Activated CD8-positive, alpha-beta memory T cell treated with anti-CD3 and anti-CD28 coated beads for 48 hours (primary cell): ENCODE data around the gene GSTO2.

ENCODE experiments used
- DNase-seq, 3 experiments: peaks; one replicate each; pipeline ENCODE4 v3.0.0-alpha.2; 2020; ENCODE audit warnings: low read depth in 2 of 3, low spot score in 2 of 3

The GSTO2 gene

GRCh38 chr10:104307576-104308438 lies 38.8 kb downstream of the GSTO2 start:
- DNase-seq: no peak

GRCh38 chr10:104308439-104308903 lies 39.5 kb downstream of the GSTO2 start:
- no peak for DNase-seq

- DNase-seq: no peak
These were observed 41.3 kb downstream of the GSTO2 start for GRCh38 chr10:104309980-104310978.

GRCh38 chr10:104311184-104311720 lies 42.3 kb downstream of the GSTO2 start:
- no peak for DNase-seq

DNA sequence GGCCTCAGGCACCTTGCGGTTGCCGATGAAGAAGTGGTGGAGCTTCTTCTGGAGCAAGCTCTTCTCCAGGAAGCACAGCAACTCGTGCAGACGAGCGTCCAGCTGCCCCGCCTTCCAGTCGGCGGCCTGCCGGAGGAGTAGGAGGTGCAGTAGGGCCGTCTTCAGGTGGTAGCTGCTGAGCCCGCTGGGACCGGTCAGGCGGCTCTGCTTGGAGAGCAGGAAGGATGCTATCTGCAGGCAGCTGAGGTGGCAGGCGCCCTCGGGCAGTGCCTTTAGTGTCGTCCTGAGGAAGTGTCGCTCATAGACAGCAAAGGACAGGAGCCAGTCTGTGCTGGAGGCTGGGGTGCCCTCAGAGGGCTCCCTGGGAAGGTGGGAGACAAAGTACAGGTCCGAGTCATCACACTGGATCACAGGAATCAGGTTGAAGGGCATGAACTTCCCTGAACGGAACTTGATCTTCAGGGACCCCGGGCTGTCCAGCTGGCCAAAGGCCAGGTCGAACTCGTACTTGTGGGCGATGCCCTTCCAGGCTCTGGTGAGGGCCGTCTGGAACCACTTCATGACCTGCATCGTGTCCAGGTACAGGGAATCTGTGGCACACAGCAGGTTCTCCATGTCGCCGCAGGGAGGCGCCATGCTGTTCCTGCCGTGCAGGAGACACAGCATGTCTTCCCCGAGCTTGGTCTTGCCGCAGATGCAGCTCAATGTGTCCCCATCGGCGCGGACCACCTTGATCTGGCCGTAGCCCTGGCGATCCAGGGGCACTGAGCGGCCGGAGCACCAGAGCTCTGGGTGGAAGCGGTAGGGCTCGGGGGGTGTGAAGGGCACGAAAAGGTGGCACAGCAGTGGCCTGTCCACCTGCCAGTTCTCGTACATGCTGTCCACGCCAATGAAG lies 45.9 kb downstream of the GSTO2 start:
- DNase-seq: no peak

DNA sequence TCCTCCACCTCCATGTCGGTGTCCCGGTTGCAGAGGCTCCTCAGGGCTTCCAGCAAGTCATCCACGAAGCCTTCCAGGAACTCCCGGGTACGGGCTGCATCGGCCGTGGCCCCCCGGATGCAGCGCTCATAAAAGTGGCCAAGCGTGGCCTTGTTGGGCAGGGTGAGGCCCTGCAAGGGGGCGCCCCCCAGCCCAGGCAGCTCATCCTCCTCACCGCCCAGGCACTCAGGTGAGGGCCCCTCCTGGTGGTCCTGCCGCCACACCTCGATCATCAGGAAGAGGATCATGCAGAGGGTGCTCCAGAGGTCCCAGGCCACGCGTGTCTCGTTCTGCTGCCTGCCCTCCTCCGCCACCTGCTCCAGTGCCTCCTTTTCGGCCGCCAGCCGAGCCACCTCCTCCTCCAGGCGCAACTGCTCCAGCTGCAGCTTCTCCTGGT lies 46.5 kb downstream of the GSTO2 start:
- no peak for DNase-seq

DNA sequence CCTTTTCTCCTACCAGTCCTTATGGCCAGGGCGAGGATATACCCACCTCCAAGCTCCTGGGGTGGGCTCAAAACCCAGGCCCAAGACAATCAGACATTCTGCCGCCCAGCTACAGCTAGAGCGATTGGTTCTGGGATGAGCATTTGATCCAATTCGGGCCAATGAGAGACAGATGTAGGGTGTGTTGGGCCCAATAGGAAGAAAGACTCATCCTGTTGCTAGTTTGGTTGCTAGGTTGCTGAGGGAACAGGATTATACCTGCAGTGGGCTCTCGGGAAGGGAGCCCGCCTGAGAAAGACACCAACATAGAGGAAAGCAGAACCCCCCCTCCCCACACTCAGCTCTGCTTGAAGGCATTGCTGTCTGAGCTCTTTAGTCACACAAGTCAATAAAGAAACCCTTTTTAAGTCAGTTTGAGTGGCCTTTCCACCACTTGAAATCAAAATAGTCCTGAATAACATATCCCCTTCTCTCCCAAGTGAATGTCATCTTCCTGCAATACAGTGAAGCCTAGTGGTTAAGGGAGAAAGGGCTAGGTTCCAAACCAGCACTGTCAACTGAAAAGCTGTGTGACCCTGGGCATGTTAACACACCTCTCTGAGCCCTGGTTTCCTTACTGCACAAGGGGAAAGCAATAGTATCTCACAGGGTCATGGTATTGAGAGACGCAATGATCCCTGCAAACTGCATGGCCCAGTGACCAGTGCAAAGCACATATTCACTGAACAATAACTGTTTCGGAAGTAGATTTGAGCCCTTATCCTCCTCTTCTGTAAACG lies 47.5 kb downstream of the GSTO2 start:
- no peak for DNase-seq

GRCh38 chr10:104317269-104317710 lies 48.3 kb downstream of the GSTO2 start:
- DNase-seq: no peak

DNA sequence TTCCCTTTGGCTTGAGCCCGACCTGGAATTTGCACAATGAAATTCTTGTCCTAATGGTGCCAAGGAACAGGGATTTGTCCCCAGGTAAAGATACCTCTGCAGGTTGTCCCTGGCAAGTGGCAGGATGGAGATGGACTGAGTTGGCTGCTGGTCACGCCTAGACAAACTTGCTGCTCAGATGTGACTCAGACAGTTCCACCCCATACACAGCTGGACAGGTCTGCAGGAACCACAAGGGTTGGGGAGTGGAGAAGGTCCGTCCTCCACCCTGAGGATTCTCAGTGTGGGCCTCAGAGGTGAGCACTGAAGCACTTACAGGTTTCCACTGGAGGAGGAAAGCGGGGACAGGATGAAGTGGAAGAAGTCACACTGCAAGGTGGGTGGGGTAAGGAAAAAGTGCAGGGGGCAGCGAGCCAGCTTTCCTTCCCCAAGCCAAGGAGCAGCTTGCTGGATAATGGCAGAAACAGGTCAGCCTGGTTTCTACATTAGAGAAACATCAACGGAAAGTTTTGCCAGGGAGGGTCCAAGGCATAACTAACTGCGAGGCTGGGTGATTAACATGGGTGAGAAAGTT lies 48.8 kb downstream of the GSTO2 start:
- no peak for DNase-seq

DNA sequence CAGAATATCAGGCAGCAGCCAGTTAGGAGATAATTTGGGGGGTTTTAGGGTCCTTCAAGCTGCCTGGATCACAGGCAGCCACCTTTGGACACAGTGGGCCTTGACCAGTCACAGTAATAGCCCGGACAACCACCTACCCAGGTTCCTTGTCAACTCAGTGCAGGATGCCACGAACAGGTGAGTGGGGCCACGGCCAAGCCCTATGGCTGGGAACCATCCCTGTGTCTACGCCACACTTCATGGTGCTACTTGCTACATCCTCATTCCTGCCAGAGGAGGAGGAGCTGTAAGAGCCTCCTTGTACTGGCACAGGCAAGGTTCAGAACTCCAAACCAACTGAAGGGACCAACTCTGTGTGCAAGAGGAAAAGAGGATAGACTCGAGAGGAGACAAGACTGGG lies 49.3 kb downstream of the GSTO2 start:
- DNase-seq: no peak

DNA sequence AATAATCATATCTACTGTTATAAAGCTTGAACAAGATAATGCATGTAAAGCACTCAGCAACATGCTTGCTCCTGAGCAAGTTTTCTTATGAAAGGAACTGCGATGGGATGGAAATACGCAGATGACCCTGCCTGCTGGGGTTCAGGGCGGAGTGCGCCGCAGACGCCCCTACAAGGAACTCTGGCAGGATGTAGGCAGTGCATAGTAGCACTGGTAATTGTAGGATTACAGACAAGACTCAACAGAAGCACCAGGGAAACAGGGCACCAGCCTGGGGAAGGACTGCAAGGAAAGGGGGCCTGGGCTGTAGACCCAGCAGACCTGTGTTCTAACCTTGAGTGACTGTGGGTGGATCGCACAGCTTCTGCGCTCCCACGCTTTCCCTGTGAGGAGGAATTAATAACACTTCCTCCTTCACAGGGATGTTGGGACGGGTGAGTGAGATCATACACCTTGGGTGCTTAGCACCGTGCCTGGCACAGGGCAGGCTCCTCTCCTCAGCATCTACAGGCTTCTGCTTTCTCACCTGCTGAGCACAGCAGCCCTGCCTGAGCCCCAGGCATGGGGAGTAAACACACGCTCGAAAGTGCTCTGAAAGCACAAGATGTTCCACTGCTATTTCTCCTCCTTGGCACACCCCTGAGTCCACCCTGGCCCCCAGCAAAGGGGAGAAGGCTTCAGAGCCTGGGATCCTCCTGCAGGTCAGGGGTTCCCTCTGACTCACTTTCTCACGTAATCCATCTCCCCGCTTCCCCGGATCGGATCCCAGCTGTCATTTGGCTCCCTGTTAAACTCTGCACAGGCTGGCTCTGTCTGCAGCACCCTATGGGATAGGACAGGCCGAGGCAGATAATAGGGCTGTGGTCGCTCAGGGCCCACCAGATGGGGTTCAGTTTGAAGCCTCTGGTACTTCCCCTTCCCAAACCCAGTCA lies 50.1 kb downstream of the GSTO2 start:
- no peak for DNase-seq

DNA sequence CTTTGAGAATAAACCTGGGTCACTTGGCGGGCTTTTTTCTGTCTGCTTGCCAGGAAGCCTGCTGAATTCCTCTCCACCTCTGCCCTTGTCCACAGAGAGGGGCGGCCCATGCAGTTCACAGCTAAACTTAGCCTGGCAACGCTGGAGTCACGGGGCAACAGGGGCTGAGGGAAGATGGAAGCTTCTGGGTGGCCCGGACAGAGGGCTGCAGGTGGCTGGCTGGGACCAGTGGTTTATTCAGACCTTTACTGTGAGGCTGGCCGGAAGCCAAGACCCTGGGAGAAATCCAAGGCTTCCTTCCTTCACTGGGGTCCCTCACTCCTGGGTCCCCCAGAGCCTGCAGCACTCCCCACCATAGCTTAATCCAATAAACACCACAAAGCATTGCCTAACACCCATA lies 52.2 kb downstream of the GSTO2 start:
- no peak for DNase-seq

GRCh38 chr10:104321725-104322415 lies 52.9 kb downstream of the GSTO2 start:
- DNase-seq: no peak

- no peak for DNase-seq
These were observed 53.4 kb downstream of the GSTO2 start for GRCh38 chr10:104322416-104322782.

GRCh38 chr10:104323085-104323484 lies 54.1 kb downstream of the GSTO2 start:
- no peak for DNase-seq

DNA sequence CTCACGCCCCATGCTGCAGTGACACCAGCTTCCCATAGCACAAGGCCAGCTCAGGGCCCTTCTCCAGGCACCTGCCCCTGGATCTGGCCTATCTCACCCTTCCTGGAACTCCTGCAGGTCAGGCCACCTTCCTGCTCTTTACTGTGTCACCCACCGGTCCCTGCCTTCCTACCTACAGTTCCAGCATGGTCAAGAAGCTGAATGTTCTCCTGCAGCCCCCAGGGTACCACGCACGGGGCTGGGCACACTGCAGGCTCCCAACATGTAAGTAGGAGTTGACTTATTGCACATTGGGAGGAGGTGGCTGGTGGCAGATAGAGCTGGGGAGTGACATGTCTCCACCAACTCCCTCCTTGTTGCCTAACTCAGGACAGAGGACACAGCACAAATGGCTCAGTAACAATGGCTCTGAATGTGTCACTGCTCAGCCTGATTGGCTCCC lies 54.8 kb downstream of the GSTO2 start:
- DNase-seq: no peak

- DNase-seq: no peak
These were observed 55.3 kb downstream of the GSTO2 start for GRCh38 chr10:104324221-104324686.
